HCT116 (cell line): ENCODE measurements around the gene POLD2. TPM values are rescaled to one million over a fixed set of nuclear protein-coding genes. Genes with fewer than 3 reads are reported as not detected.

Experiments used
- ATAC-seq: fragments of 200-7000 bp; cut with Tn5 transposase; 2 replicates; pipeline ENCODE4 v1.9.1; 2020; ENCODE audit warnings: mild to moderate bottlenecking, moderate library complexity
- BruUV-seq: library from RNA; stranded (reverse); fragments of 400-500 nt; replicated peaks from 2 replicates; lab custom pipeline; 2021; lab: Mats Ljungman, UMichigan
- CTCF ChIA-PET: fragments of 300-600 bp; sonication (Branson Sonifier 250); formaldehyde crosslinking; loops from one replicate; lab custom pipeline; 2021; ENCODE audit warnings: antibody characterized with exemption; lab: Charles Lee
- POLR2A ChIA-PET: fragments of 300-600, 350-600 bp; sonication (Branson Sonifier 250); formaldehyde crosslinking; loops from one replicate; lab custom pipeline; 2021; ENCODE audit warnings: antibody characterized with exemption; lab: Charles Lee
- RAD21 ChIA-PET, 2 experiments: fragments of 300-600 bp; sonication (Branson Sonifier 250); formaldehyde crosslinking; loops; one replicate each; lab custom pipeline; 2023; ENCODE audit warnings: low total read pairs in 2 of 2; ENCODE audit not compliant: uncharacterized antibody in 2 of 2, unreplicated experiment in 2 of 2, low non-redundant PET in 1 of 2; lab: Charles Lee
- DNase-seq: peaks from one replicate; pipeline ENCODE4 v3.0.0-alpha.2; 2010; ENCODE audit warnings: low read depth, low spot score
- H2AFZ ChIP-seq: fragments of 200-600 bp; shearing (Covaris generic), sonication (generic); 2 replicates; pipeline ENCODE4 v1.6.1; 2017; ENCODE audit warnings: low read depth, mixed run types, mixed read lengths, antibody characterized with exemption, low read length; ENCODE audit not compliant: poor library complexity, severe bottlenecking
- H3K27ac ChIP-seq: 2 replicates; pipeline ENCODE4 v1.5.1; 2012; ENCODE audit warnings: low read depth, low read length
- H3K27me3 ChIP-seq: fragments of 200-600 bp; sonication (generic); 2 replicates; pipeline ENCODE4 v1.6.1; 2016; ENCODE audit warnings: mixed run types, low read length, mixed read lengths; ENCODE audit not compliant: insufficient read depth
- H3K36me3 ChIP-seq, 2 experiments: fragments of 200-500 bp in 1 of 2; fragments of 200-600 bp in 1 of 2; sonication (Bioruptor generic) in 1 of 2; sonication (generic) in 1 of 2; 2 replicates each; pipeline versions ENCODE4 v1.5.1 to v1.6.1; 2014 to 2016; ENCODE audit warnings: low read length in 2 of 2, inconsistent platforms in 1 of 2, mixed read lengths in 1 of 2, mixed run types in 1 of 2; ENCODE audit not compliant: insufficient read depth in 2 of 2, control insufficient read depth in 1 of 2
- H3K4me1 ChIP-seq, 2 experiments: fragments of 200-600 bp in 1 of 2; sonication (generic) in 1 of 2; 2 replicates each; pipeline versions ENCODE4 v1.5.1 to v1.6.1; 2012 to 2017; ENCODE audit warnings: low read length in 2 of 2, inconsistent platforms in 1 of 2, mild to moderate bottlenecking in 1 of 2, mixed read lengths in 1 of 2, mixed run types in 1 of 2, moderate library complexity in 1 of 2; ENCODE audit not compliant: insufficient read depth in 2 of 2, control insufficient read depth in 1 of 2
- H3K4me2 ChIP-seq: fragments of 200-600 bp; sonication (generic); 2 replicates; pipeline ENCODE4 v1.6.1; 2017; ENCODE audit warnings: mixed run types, low read length, mixed read lengths
- H3K4me3 ChIP-seq, 2 experiments: fragments of 200-600 bp in 1 of 2; sonication (generic) in 1 of 2; replicated peaks in 1 of 2; 2 replicates each; pipeline ENCODE4 v1.5.1; 2011 to 2016; ENCODE audit warnings: low read length in 2 of 2, control low read depth in 1 of 2, low read depth in 1 of 2, mild to moderate bottlenecking in 1 of 2, mixed read lengths in 1 of 2, mixed run types in 1 of 2
- H3K79me2 ChIP-seq: fragments of 200-600 bp; sonication (generic); 2 replicates; pipeline ENCODE4 v1.6.1; 2017; ENCODE audit warnings: mild to moderate bottlenecking, mixed run types, low read length, moderate library complexity, mixed read lengths; ENCODE audit not compliant: insufficient read depth
- H3K9ac ChIP-seq: fragments of 200-600 bp; sonication (generic); 2 replicates; pipeline ENCODE4 v1.6.1; 2016; ENCODE audit warnings: low read length, mixed read lengths
- H3K9me2 ChIP-seq: fragments of 200-600 bp; sonication (generic), shearing (Covaris generic); 2 replicates; pipeline ENCODE4 v1.6.1; 2017; ENCODE audit warnings: mixed run types, mild to moderate bottlenecking, moderate library complexity; ENCODE audit not compliant: insufficient read depth
- H3K9me3 ChIP-seq, 2 experiments: fragments of 200-500 bp in 1 of 2; fragments of 200-600 bp in 1 of 2; sonication (Bioruptor generic) in 1 of 2; sonication (generic) in 1 of 2; 2 replicates each; pipeline ENCODE4 v1.6.1; 2014 to 2017; ENCODE audit warnings: low read length in 2 of 2, mixed read lengths in 2 of 2, inconsistent platforms in 1 of 2, low read depth in 1 of 2, mild to moderate bottlenecking in 1 of 2, mixed run types in 1 of 2, moderate library complexity in 1 of 2; ENCODE audit not compliant: control insufficient read depth in 1 of 2, insufficient read depth in 1 of 2
- H4K20me1 ChIP-seq: fragments of 200-600 bp; sonication (generic), shearing (Covaris generic); 2 replicates; pipeline ENCODE4 v1.6.1; 2017; ENCODE audit warnings: mixed run types, mild to moderate bottlenecking, moderate library complexity; ENCODE audit not compliant: insufficient read depth
- CBX3 ChIP-seq: IDR thresholded peaks from 2 replicates; pipeline ENCODE4 v1.6.1; 2012; ENCODE audit warnings: low read depth
- ELF1 ChIP-seq: IDR thresholded peaks from 2 replicates; pipeline ENCODE4 v1.6.1; 2012; ENCODE audit warnings: low read depth, borderline replicate concordance
- EZH2 ChIP-seq: fragments of 200-600 bp; sonication (generic); IDR thresholded peaks from 2 replicates; pipeline ENCODE4 v1.6.1; 2017; ENCODE audit warnings: antibody characterized with exemption, mixed run types
- EZH2phosphoT487 ChIP-seq: fragments of 200-600 bp; IDR thresholded peaks from 2 replicates; pipeline ENCODE4 v1.6.1; 2018; ENCODE audit warnings: antibody characterized with exemption, borderline replicate concordance
- FOSL1 ChIP-seq: IDR thresholded peaks from 2 replicates; pipeline ENCODE4 v1.6.1; 2012; ENCODE audit warnings: low read depth
- JUND ChIP-seq: IDR thresholded peaks from 2 replicates; pipeline ENCODE4 v1.6.1; 2012
- POLR2A ChIP-seq: IDR thresholded peaks from 2 replicates; pipeline ENCODE4 v1.7.0; 2011; ENCODE audit warnings: borderline replicate concordance; ENCODE audit not compliant: insufficient read depth, insufficient read length; ENCODE audit errors: extremely low read depth
- SIN3A ChIP-seq: IDR thresholded peaks from 2 replicates; pipeline ENCODE4 v1.6.1; 2012; ENCODE audit warnings: low read depth
- SRF ChIP-seq: IDR thresholded peaks from 2 replicates; pipeline ENCODE4 v1.6.1; 2012; ENCODE audit warnings: low read depth
- ZFX ChIP-seq: fragments of 450-650 bp; IDR thresholded peaks from 2 replicates; pipeline ENCODE4 v1.6.1; 2017
- intact Hi-C: fragments of 100-400 bp; cut with micrococcal nuclease; formaldehyde crosslinking; loops from 2 replicates; pipeline ENCODE4 v1.10.0; 2022
- total RNA-seq: library from RNA; stranded (reverse); gene quantifications from one replicate; pipeline ENCODE4 v1.2.1, GENCODE V29; 2021; ENCODE audit not compliant: unreplicated experiment
- TF ChIP-seq, protein P1 (sequence below): IDR thresholded peaks from 2 replicates; pipeline ENCODE4 v1.6.1; 2012

Gene POLD2
- total RNA-seq, 1 experiment from 2014 or later: 237 TPM

DNA sequence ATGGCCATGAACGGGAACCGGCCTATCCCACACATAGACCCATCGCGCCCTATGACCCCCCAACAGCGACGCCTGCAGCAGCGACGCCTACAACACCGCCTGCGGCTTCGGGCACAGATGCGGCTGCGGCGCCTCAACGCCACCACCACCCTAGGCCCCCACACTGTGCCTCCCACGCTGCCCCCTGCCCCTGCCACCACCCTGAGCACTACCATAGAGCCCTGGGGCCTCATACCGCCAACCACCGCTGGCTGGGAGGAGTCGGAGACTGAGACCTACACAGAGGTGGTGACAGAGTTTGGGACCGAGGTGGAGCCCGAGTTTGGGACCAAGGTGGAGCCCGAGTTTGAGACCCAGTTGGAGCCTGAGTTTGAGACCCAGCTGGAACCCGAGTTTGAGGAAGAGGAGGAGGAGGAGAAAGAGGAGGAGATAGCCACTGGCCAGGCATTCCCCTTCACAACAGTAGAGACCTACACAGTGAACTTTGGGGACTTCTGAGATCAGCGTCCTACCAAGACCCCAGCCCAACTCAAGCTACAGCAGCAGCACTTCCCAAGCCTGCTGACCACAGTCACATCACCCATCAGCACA, 9.5 kb downstream of the POLD2 start:
- no peak overlapping the region for H3K4me3 ChIP-seq
- no peaks in the 10 kb centered on the region for H4K20me1 ChIP-seq
- no peaks in the 10 kb centered on the region for H3K4me1 ChIP-seq
- H3K9me3 ChIP-seq: no peaks in the 10 kb centered on the region
- H3K36me3 ChIP-seq: peaks cover 14 to 22% of the 10 kb centered on the region in 2 experiments; a peak in 3 of 4 replicates
- no peaks in the 10 kb centered on the region for H3K9me2 ChIP-seq
- ATAC-seq (0 out of 2 replicates have a peak, but pooled peaks have one; percentile 9), DNase-seq (no peak)
- peaks cover 4% of the 10 kb centered on the region; the same call in 1 of the 2 replicates for H3K79me2 ChIP-seq
- no TSS peak for BruUV-seq
- TF ChIP-seq SIN3A: no peak
- TF ChIP-seq JUND: no peak
- TF ChIP-seq ZFX: no peak
- no peak for TF ChIP-seq CBX3
- no peak for TF ChIP-seq FOSL1
- TF ChIP-seq, protein P1, sequence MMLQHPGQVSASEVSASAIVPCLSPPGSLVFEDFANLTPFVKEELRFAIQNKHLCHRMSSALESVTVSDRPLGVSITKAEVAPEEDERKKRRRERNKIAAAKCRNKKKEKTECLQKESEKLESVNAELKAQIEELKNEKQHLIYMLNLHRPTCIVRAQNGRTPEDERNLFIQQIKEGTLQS: no peak
- TF ChIP-seq EZH2phosphoT487: no peak
- TF ChIP-seq SRF: no peak
- TF ChIP-seq ELF1: no peak
- TF ChIP-seq EZH2: no peak
- TF ChIP-seq POLR2A: no peak
- ChIA-PET CTCF (no interaction called here), POLR2A (no interaction called here), RAD21 (no interaction called here)
- intact Hi-C loops: no loop called here
- H3K27ac ChIP-seq: no peak overlapping the region
- no peak overlapping the region for H3K9ac ChIP-seq
- no peak overlapping the region for H2AFZ ChIP-seq
- no peaks in the 10 kb centered on the region for H3K27me3 ChIP-seq
- no peak overlapping the region for H3K4me2 ChIP-seq
